CD14-positive monocyte (primary cell): ENCODE data around the gene SSU72. TPM values are rescaled to one million over a fixed set of nuclear protein-coding genes. Genes with fewer than 3 reads are reported as not detected.

ENCODE experiments used
- DNase-seq, 3 donors: peaks; one replicate each; pipeline ENCODE4 v3.0.0-alpha.2; 2011 to 2022
- H2AFZ ChIP-seq: 2 replicates; pipeline ENCODE4 v1.6.0; 2012; ENCODE audit warnings: mild to moderate bottlenecking, low read depth, low read length, inconsistent platforms; ENCODE audit not compliant: insufficient read depth, poor library complexity, severe bottlenecking
- H3K27ac ChIP-seq, 2 donors: 1 replicate in 1 of 2; 2 replicates in 1 of 2; pipeline ENCODE4 v1.5.1; 2012 to 2013; ENCODE audit warnings: low read length in 2 of 2, control low read depth in 1 of 2, inconsistent platforms in 1 of 2, low read depth in 1 of 2, mild to moderate bottlenecking in 1 of 2
- H3K27me3 ChIP-seq, 2 donors: one replicate each; pipeline versions ENCODE4 v1.6.0 to v1.6.1; 2011 to 2013; ENCODE audit warnings: low read length in 2 of 2; ENCODE audit not compliant: control insufficient read depth in 2 of 2, insufficient read depth in 2 of 2
- H3K36me3 ChIP-seq, 2 donors: replicated peaks in 1 of 2; 1 replicate in 1 of 2; 2 replicates in 1 of 2; pipeline versions ENCODE4 v1.5.1 to v1.6.1; 2012 to 2013; ENCODE audit warnings: low read length in 2 of 2, control low read depth in 1 of 2, inconsistent platforms in 1 of 2, mild to moderate bottlenecking in 1 of 2; ENCODE audit not compliant: insufficient read depth in 2 of 2, control insufficient read depth in 1 of 2
- H3K4me1 ChIP-seq, 2 donors: 1 replicate in 1 of 2; 2 replicates in 1 of 2; pipeline versions ENCODE4 v1.5.1 to v1.6.1; 2012 to 2013; ENCODE audit warnings: low read length in 2 of 2, control low read depth in 1 of 2, inconsistent platforms in 1 of 2, mild to moderate bottlenecking in 1 of 2, moderate library complexity in 1 of 2; ENCODE audit not compliant: insufficient read depth in 2 of 2, control insufficient read depth in 1 of 2
- H3K4me2 ChIP-seq: replicated peaks from 2 replicates; pipeline ENCODE3; 2012; ENCODE audit warnings: low read length, moderate library complexity, mild to moderate bottlenecking; ENCODE audit not compliant: poor library complexity, severe bottlenecking; ENCODE audit errors: extremely low read depth
- H3K4me3 ChIP-seq, 3 experiments: fragments of 200-600 bp in 1 of 3; sonication (generic) in 1 of 3; replicated peaks in 1 of 3; 1 replicate in 2 of 3; 2 replicates in 1 of 3; pipeline ENCODE4 v1.5.1; 2011 to 2013; ENCODE audit warnings: low read length in 3 of 3, mild to moderate bottlenecking in 3 of 3, control low read depth in 2 of 3, low read depth in 2 of 3, inconsistent platforms in 1 of 3, moderate library complexity in 1 of 3
- H3K79me2 ChIP-seq: 2 replicates; pipeline ENCODE4 v1.6.0; 2012; ENCODE audit warnings: mild to moderate bottlenecking, control low read depth, inconsistent platforms, low read length, moderate library complexity; ENCODE audit not compliant: insufficient read depth
- H3K9ac ChIP-seq: 2 replicates; pipeline ENCODE4 v1.6.0; 2017; ENCODE audit warnings: low read length, mild to moderate bottlenecking; ENCODE audit not compliant: insufficient read depth, poor library complexity, severe bottlenecking
- H3K9me3 ChIP-seq, 2 donors: replicated peaks in 1 of 2; 1 replicate in 1 of 2; 2 replicates in 1 of 2; pipeline versions ENCODE4 v1.5.1 to v1.6.1; 2012 to 2013; ENCODE audit warnings: low read length in 2 of 2, control low read depth in 1 of 2; ENCODE audit not compliant: control insufficient read depth in 1 of 2, insufficient read depth in 1 of 2
- H4K20me1 ChIP-seq: 2 replicates; pipeline ENCODE4 v1.6.0; 2012; ENCODE audit warnings: mild to moderate bottlenecking, low read length, control low read depth, moderate library complexity; ENCODE audit not compliant: insufficient read depth
- H3K27ac Mint-ChIP-seq, 7 donors: one replicate each; pipeline ENCODE4 v1.8.0; 2020; ENCODE audit warnings: mild to moderate bottlenecking in 7 of 7, mixed read lengths in 7 of 7, moderate library complexity in 6 of 7, inconsistent platforms in 2 of 7
- H3K27me3 Mint-ChIP-seq, 3 donors: one replicate each; pipeline ENCODE4 v1.8.0; 2021 to 2022; ENCODE audit warnings: low read depth in 3 of 3, mild to moderate bottlenecking in 3 of 3, mixed read lengths in 3 of 3, moderate library complexity in 3 of 3, inconsistent platforms in 1 of 3
- H3K36me3 Mint-ChIP-seq, 2 donors: one replicate each; pipeline ENCODE4 v1.8.0; 2020; ENCODE audit warnings: mixed read lengths in 2 of 2, inconsistent platforms in 1 of 2, mild to moderate bottlenecking in 1 of 2
- H3K4me1 Mint-ChIP-seq: one replicate; pipeline ENCODE4 v1.8.0; 2020; ENCODE audit warnings: mild to moderate bottlenecking, mixed read lengths
- H3K4me3 Mint-ChIP-seq, 2 donors: one replicate each; pipeline ENCODE4 v1.8.0; 2020; ENCODE audit warnings: mild to moderate bottlenecking in 2 of 2, mixed read lengths in 2 of 2, moderate library complexity in 1 of 2
- H3K9me3 Mint-ChIP-seq, 7 donors: one replicate each; pipeline ENCODE4 v1.8.0; 2020 to 2022; ENCODE audit warnings: mixed read lengths in 7 of 7, mild to moderate bottlenecking in 6 of 7, moderate library complexity in 6 of 7, inconsistent platforms in 2 of 7
- CTCF ChIP-seq: fragments of 200-600 bp; IDR thresholded peaks from one replicate; pipeline ENCODE4 v1.8.0; 2022; ENCODE audit warnings: antibody characterized with exemption, mild to moderate bottlenecking
- WGBS: methylation state at CpG from one replicate; pipeline ENCODE4 v1.1.5; 2013; ENCODE audit warnings: missing lambda C conversion rate; ENCODE audit not compliant: insufficient coverage; 5-methylcytosine and 5-hydroxymethylcytosine counted together
- intact Hi-C, 2 donors: fragments of 100-400 bp; cut with micrococcal nuclease; formaldehyde crosslinking; loops; one replicate each; pipeline versions ENCODE4 v1.15.0 to v1.15.1; 2023
- polyA plus RNA-seq, 3 donors: library from polyadenylated mRNA; depleted of rRNA in 1 of 3; unstranded in 2 of 3; stranded (reverse) in 1 of 3; fragments of 300-500 nt in 2 of 3; fragments of >200 nt in 1 of 3; fragmentation: Illumina TruSeq in 2 of 3; gene quantifications; 1 replicate in 2 of 3; 2 replicates in 1 of 3; pipeline ENCODE4 v1.2.3, GENCODE V29; 2012 to 2021

The SSU72 gene
- polyA plus RNA-seq, 3 donors, result 88.1 to 168 (median 138) TPM

GRCh38 chr1:1540818-1541628 is 33.6 kb downstream of the SSU72 start:
- Mint-ChIP-seq H3K4me1 (no peaks in the 10 kb centered on the region), H3K27ac (no peak overlapping the region), H3K4me3 (peak overlapping the region in 1 of 2 donors; percentile 37), H3K27me3 (peaks cover 4 to 28% (median 17%) of the 10 kb centered on the region in 3 donors), H3K9me3 (peaks cover 0 to 5% (median 0%) of the 10 kb centered on the region in 7 donors), H3K36me3 (peaks cover 33 to 36% of the 10 kb centered on the region in 2 donors)
- WGBS, result 70% methylated on average over 53 of the region's 53 CpGs
- Histone ChIP-seq H3K9me3 (no peaks in the 10 kb centered on the region), H3K36me3 (peaks cover 32 to 36% of the 10 kb centered on the region in 2 donors), H3K79me2 (no peaks in the 10 kb centered on the region), H4K20me1 (peaks cover 12% of the 10 kb centered on the region), H3K4me3 (peak overlapping the region in 1 of 3 experiments; percentile 20), H2AFZ (no peak overlapping the region), H3K4me2 (peak overlapping the region; percentile 34), H3K4me1 (peaks cover 0 to 7% of the 10 kb centered on the region in 2 donors), H3K9ac (no peak overlapping the region), H3K27ac (no peak overlapping the region), H3K27me3 (peaks cover 0 to 20% of the 10 kb centered on the region in 2 donors)
- intact Hi-C loops, result no loop called here
- no peak for TF ChIP-seq CTCF
- peak in 1 of 3 donors; percentile 6 for DNase-seq

GRCh38 chr1:1540090-1540817 is 34.4 kb downstream of the SSU72 start, which contains the start of gene TMEM240:
TMEM240 (minus strand) TSS chr1:1540624; CDS start chr1:1540346, 278 bp downstream.
- H3K36me3 Mint-ChIP-seq, result peaks cover 33 to 36% of the 10 kb centered on the region in 2 donors
- Histone ChIP-seq H3K4me3 (peak within 1 kb of the TSS in 1 of 3 experiments; percentile 20), H3K79me2 (no peaks in the 10 kb centered on the region), H3K4me1 (peaks cover 0 to 7% of the 10 kb centered on the region in 2 donors), H2AFZ (no peak within 1 kb of the TSS), H3K9me3 (no peaks in the 10 kb centered on the region), H4K20me1 (peaks cover 11% of the 10 kb centered on the region), H3K4me2 (peak within 1 kb of the TSS; percentile 34), H3K27ac (no peak within 1 kb of the TSS), H3K27me3 (peaks cover 0 to 20% of the 10 kb centered on the region in 2 donors), H3K9ac (no peak within 1 kb of the TSS), H3K36me3 (peaks cover 31 to 36% of the 10 kb centered on the region in 2 donors)
- H3K4me1 Mint-ChIP-seq, result no peaks in the 10 kb centered on the region
- TF ChIP-seq CTCF, result no peak
- WGBS, result under 1% methylated on average over 61 of the region's 100 CpGs
- H3K27ac Mint-ChIP-seq, result no peak within 1 kb of the TSS
- H3K9me3 Mint-ChIP-seq, result peaks cover 0 to 3% (median 0%) of the 10 kb centered on the region in 7 donors
- peak in 1 of 3 donors; percentile 10 for DNase-seq
- peak within 1 kb of the TSS in 1 of 2 donors; percentile 62 for H3K4me3 Mint-ChIP-seq
- H3K27me3 Mint-ChIP-seq, result peaks cover 4 to 28% (median 17%) of the 10 kb centered on the region in 3 donors
- intact Hi-C loops, result no loop called here
